ENCODE results near the gene MAP4K4. TPM values are rescaled to one million over a fixed set of nuclear protein-coding genes. Genes with fewer than 3 reads are reported as not detected.

MAP4K4 gene
- total and polyA plus RNA-seq, 2 of the 4 experiments (the other 2 are of a cell fraction) = 89.4 to 124 TPM

- Histone ChIP-seq H2BK15ac (ENCODE audit: low read depth, low read length) (no peak overlapping the region), H3K27ac (ENCODE audit: insufficient read depth, low read length) (no peak overlapping the region), H3K23ac (ENCODE audit: low read depth, low read length) (no peak overlapping the region), H2AK9ac (replicated peaks; ENCODE audit: low read depth, low read length, poor library complexity) (no peak overlapping the region), H2BK5ac (ENCODE audit: low read depth, low read length, poor library complexity, severe bottlenecking) (no peak overlapping the region), H3K27me3 (ENCODE audit: control insufficient read depth, insufficient read depth, low read length) (no peaks in the 10 kb centered on the region), H4K5ac (ENCODE audit: low read depth, low read length) (no peak overlapping the region), H3K4me3 (ENCODE audit: insufficient read depth, low read depth, low read length) (no peak overlapping the region), H2AFZ (replicated peaks; ENCODE audit: low read length, poor library complexity) (no peak overlapping the region), H3K9me1 (ENCODE audit: insufficient read depth, low read length) (no peaks in the 10 kb centered on the region), H4K8ac (ENCODE audit: low read depth in 2 of 2, low read length in 2 of 2) (no peak overlapping the region), H3K56ac (ENCODE audit: extremely low read depth, insufficient read depth, low read length) (no peak overlapping the region), H2BK120ac (ENCODE audit: low read depth, low read length) (no peak overlapping the region), H4K20me1 (ENCODE audit: insufficient read depth, low read length) (no peaks in the 10 kb centered on the region), H3K14ac (replicated peaks; ENCODE audit: low read depth, low read length) (no peak overlapping the region), H3K4me1 (ENCODE audit: control insufficient read depth, insufficient read depth, low read length) (no peaks in the 10 kb centered on the region), H3K79me1 (ENCODE audit: low read depth in 1 of 2, low read length in 2 of 2) (no peaks in the 10 kb centered on the region), H3K9me3 (ENCODE audit: control insufficient read depth, insufficient read depth, low read length) (no peaks in the 10 kb centered on the region), H3K9ac (ENCODE audit: low read depth, low read length) (no peak overlapping the region), H3K36me3 (ENCODE audit: control insufficient read depth, insufficient read depth, low read length) (no peaks in the 10 kb centered on the region), H2BK20ac (ENCODE audit: low read depth, low read length) (no peak overlapping the region), H4K91ac (ENCODE audit: insufficient read depth, low read depth, low read length) (no peak overlapping the region), H3K4me2 (ENCODE audit: low read depth, low read length) (no peak overlapping the region), H3K18ac (ENCODE audit: low read depth, low read length) (no peak overlapping the region), H3K4ac (ENCODE audit: low read depth, low read length) (no peak overlapping the region), H2AK5ac (ENCODE audit: low read depth, low read length) (no peak overlapping the region)
- dilution Hi-C loops (cut with HindIII; ENCODE audit: low sequenced_read_pairs, unreplicated experiment) (no loop called here), in situ Hi-C loops (cut with MboI; ENCODE audit: low sequenced_read_pairs) (loop anchor here (25.0 kb wide), 1 partner anchor 172 kb away; no protein-coding TSS in a partner anchor), intact Hi-C loops (cut with micrococcal nuclease) (no loop called here)
- ATAC-seq (ENCODE audit: low read depth) (no peak), DNase-seq (no peak)
- CTCF ChIA-PET = no interaction called here
- no TSS peak for BruUV-seq (replicated peaks)
- no peak for TF ChIP-seq SMC3 (IDR thresholded peaks at IDR 0.05; ENCODE audit: low read depth, low read length)
- TF ChIP-seq MXI1 (IDR thresholded peaks at IDR 0.05; ENCODE audit: borderline replicate concordance, low read depth, low read length) = no peak
- no peak for TF ChIP-seq NFE2L2 (IDR thresholded peaks at IDR 0.05; ENCODE audit: low read depth, low read length)
- no peak for TF ChIP-seq MAFK (IDR thresholded peaks at IDR 0.05; ENCODE audit: low read depth, low read length)
- no peak for TF ChIP-seq BHLHE40 (IDR thresholded peaks at IDR 0.05; ENCODE audit: low read depth, low read length)
- no peak for TF ChIP-seq RCOR1 (IDR thresholded peaks at IDR 0.05; ENCODE audit: insufficient replicate concordance, low read length)
- WGBS, 2 experiments (ENCODE audit: extremely low coverage in 2 of 2, insufficient read length in 1 of 2) = no CpG with 5 or more reads among the region's 4 CpGs
- POLR2A ChIA-PET (ENCODE audit: unreplicated experiment) = no interaction called here
Measured at GRCh38 chr2:101684313-101684712, 13.2 kb upstream of the MAP4K4 start.
